Loucy (cell line): ENCODE results near the gene FLYWCH2.

ENCODE experiments used
- H2AFZ ChIP-seq: fragments of 200-600 bp; sonication (generic); 2 replicates; pipeline ENCODE4 v1.6.0; 2016; ENCODE audit warnings: antibody characterized with exemption, mild to moderate bottlenecking, low read length, moderate library complexity
- H3F3A ChIP-seq: fragments of 200-600 bp; 2 replicates; pipeline ENCODE4 v1.6.0; 2016; ENCODE audit warnings: antibody characterized with exemption, low read depth, mild to moderate bottlenecking
- H3K27me3 ChIP-seq: fragments of 200-600 bp; sonication (generic); 2 replicates; pipeline ENCODE4 v1.6.1; 2014; ENCODE audit warnings: low read length, mild to moderate bottlenecking; ENCODE audit not compliant: insufficient read depth, poor library complexity, severe bottlenecking
- H3K36me3 ChIP-seq: fragments of 200-600 bp; sonication (generic); 2 replicates; pipeline ENCODE4 v1.6.1; 2016; ENCODE audit warnings: low read length; ENCODE audit not compliant: insufficient read depth
- H3K4me1 ChIP-seq: fragments of 200-600 bp; sonication (generic); 2 replicates; pipeline ENCODE4 v1.5.1; 2014; ENCODE audit warnings: low read length, mild to moderate bottlenecking; ENCODE audit not compliant: insufficient read depth, poor library complexity, severe bottlenecking
- H3K4me2 ChIP-seq: fragments of 200-600 bp; sonication (generic); 2 replicates; pipeline ENCODE4 v1.6.0; 2014; ENCODE audit warnings: antibody characterized with exemption, low read length, low read depth, mild to moderate bottlenecking; ENCODE audit not compliant: poor library complexity, severe bottlenecking
- H3K4me3 ChIP-seq: fragments of 200-600 bp; sonication (generic); 2 replicates; pipeline ENCODE4 v1.5.1; 2014; ENCODE audit warnings: low read length, mild to moderate bottlenecking, mixed read lengths; ENCODE audit not compliant: poor library complexity, severe bottlenecking
- H3K79me2 ChIP-seq: fragments of 200-600 bp; sonication (generic); 2 replicates; pipeline ENCODE4 v1.6.1; 2014; ENCODE audit warnings: low read length; ENCODE audit not compliant: insufficient read depth
- H3K9ac ChIP-seq: fragments of 200-600 bp; sonication (generic); 2 replicates; pipeline ENCODE4 v1.6.0; 2014; ENCODE audit warnings: mild to moderate bottlenecking, low read depth, low read length, moderate library complexity; ENCODE audit not compliant: poor library complexity, severe bottlenecking
- H3K9me2 ChIP-seq: fragments of 200-600 bp; sonication (generic); replicated peaks from 2 replicates; pipeline ENCODE4 v1.6.1; 2016; ENCODE audit warnings: low read depth, low read length, mixed read lengths
- H3K9me3 ChIP-seq: fragments of 200-600 bp; sonication (generic); 2 replicates; pipeline ENCODE4 v1.6.1; 2014; ENCODE audit warnings: mild to moderate bottlenecking, antibody characterized with exemption, low read length, low read depth; ENCODE audit not compliant: insufficient read depth
- H4K20me1 ChIP-seq: fragments of 200-600 bp; sonication (generic); 2 replicates; pipeline ENCODE4 v1.6.0; 2014; ENCODE audit warnings: antibody characterized with exemption, low read length, mild to moderate bottlenecking; ENCODE audit not compliant: insufficient read depth, poor library complexity, severe bottlenecking
- EZH2phosphoT487 ChIP-seq: fragments of 200-600 bp; IDR thresholded peaks from 2 replicates; pipeline ENCODE4 v1.6.1; 2018; ENCODE audit warnings: antibody characterized with exemption, mild to moderate bottlenecking, moderate library complexity, borderline replicate concordance
- TF ChIP-seq, protein P1 (sequence below): fragments of 200-600 bp; sonication (generic); conservative IDR thresholded peaks from 2 replicates; pipeline ENCODE4 v1.5.1; 2014; ENCODE audit warnings: mild to moderate bottlenecking, antibody characterized with exemption, low read length

FLYWCH2 gene

DNA sequence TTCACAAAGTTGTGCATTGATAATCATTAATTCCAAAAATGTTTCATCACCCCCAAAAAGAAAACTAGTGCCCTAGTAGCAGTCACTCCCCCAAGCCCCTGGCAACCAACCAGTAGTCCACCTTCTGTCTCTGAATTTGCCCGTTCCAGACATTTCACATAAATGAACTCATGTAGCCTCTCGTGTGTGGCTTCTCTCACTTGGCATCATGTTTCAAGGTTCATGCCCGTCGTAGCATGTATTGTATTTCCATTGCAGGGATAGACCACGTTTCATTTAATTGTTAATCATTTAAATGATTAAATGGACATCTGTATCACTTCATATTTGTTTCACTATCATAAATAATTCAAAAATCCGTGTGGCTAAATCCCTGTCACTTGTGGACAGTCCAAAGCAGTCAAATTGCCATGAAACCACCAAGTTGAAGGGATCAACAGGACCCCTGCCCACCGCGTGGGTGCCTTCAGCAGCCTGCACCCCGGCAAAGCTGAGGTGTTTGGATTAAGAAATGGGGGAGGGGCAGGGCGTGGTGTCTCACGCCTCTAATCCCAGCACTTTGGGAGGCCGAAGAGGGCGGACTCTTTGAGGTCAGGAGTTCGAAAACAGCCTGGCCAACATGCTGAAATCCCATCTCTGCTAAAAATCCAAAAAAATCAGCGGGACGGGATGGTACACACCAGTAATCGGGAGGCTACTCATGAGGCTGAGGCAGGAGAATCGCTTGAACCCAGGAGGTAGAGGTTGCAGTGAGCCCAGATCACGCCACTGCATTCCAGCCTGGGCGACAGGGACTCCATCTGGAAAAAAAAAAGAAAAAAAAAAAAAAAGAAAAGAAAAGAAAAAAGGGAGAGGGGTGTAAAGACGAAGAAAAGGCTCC lies 8.7 kb upstream of the FLYWCH2 start:
- H3K4me1 ChIP-seq, result no peaks in the 10 kb centered on the region
- no peak overlapping the region for H3K4me3 ChIP-seq
- no peak overlapping the region for H2AFZ ChIP-seq
- H3K4me2 ChIP-seq, result no peak overlapping the region
- no peaks in the 10 kb centered on the region for H4K20me1 ChIP-seq
- no peaks in the 10 kb centered on the region for H3K36me3 ChIP-seq
- H3K9ac ChIP-seq, result no peak overlapping the region
- H3K27me3 ChIP-seq, result no peaks in the 10 kb centered on the region
- no peaks in the 10 kb centered on the region for H3F3A ChIP-seq
- no peaks in the 10 kb centered on the region for H3K9me2 ChIP-seq
- no peaks in the 10 kb centered on the region for H3K9me3 ChIP-seq
- no peak for TF ChIP-seq EZH2phosphoT487
- TF ChIP-seq, protein P1, sequence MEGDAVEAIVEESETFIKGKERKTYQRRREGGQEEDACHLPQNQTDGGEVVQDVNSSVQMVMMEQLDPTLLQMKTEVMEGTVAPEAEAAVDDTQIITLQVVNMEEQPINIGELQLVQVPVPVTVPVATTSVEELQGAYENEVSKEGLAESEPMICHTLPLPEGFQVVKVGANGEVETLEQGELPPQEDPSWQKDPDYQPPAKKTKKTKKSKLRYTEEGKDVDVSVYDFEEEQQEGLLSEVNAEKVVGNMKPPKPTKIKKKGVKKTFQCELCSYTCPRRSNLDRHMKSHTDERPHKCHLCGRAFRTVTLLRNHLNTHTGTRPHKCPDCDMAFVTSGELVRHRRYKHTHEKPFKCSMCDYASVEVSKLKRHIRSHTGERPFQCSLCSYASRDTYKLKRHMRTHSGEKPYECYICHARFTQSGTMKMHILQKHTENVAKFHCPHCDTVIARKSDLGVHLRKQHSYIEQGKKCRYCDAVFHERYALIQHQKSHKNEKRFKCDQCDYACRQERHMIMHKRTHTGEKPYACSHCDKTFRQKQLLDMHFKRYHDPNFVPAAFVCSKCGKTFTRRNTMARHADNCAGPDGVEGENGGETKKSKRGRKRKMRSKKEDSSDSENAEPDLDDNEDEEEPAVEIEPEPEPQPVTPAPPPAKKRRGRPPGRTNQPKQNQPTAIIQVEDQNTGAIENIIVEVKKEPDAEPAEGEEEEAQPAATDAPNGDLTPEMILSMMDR, result no peak
- no peaks in the 10 kb centered on the region for H3K79me2 ChIP-seq

DNA sequence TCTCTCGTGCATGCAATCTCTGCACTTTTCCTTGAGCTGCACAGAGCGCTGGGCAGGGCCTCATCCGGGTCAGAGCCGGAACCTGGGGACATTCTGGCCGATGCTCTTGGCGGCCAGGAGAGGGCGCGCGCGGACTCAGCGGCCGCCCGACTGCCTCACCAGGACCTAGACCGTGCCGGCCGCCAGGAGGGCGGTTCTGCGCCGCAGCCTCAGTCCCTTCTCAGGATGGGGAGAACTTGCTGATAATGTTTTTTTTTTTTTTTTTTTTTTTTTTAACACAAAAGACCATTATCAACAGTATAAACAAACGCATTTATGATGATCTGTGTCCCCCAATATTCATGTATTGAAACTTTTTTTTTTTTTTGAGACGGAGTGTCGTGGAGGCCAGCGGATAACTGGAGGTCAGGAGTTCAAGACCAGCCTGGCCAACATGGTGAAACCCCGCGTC lies 8.1 kb upstream of the FLYWCH2 start:
- H4K20me1 ChIP-seq, result no peaks in the 10 kb centered on the region
- H3F3A ChIP-seq, result no peaks in the 10 kb centered on the region
- H3K4me2 ChIP-seq, result no peak overlapping the region
- no peaks in the 10 kb centered on the region for H3K36me3 ChIP-seq
- no peaks in the 10 kb centered on the region for H3K9me2 ChIP-seq
- TF ChIP-seq, protein P1, result peak; percentile 65
- no peak for TF ChIP-seq EZH2phosphoT487
- no peaks in the 10 kb centered on the region for H3K79me2 ChIP-seq
- H3K4me3 ChIP-seq, result no peak overlapping the region
- H3K9ac ChIP-seq, result no peak overlapping the region
- H3K27me3 ChIP-seq, result no peaks in the 10 kb centered on the region
- no peak overlapping the region for H2AFZ ChIP-seq
- no peaks in the 10 kb centered on the region for H3K4me1 ChIP-seq
- H3K9me3 ChIP-seq, result no peaks in the 10 kb centered on the region

DNA sequence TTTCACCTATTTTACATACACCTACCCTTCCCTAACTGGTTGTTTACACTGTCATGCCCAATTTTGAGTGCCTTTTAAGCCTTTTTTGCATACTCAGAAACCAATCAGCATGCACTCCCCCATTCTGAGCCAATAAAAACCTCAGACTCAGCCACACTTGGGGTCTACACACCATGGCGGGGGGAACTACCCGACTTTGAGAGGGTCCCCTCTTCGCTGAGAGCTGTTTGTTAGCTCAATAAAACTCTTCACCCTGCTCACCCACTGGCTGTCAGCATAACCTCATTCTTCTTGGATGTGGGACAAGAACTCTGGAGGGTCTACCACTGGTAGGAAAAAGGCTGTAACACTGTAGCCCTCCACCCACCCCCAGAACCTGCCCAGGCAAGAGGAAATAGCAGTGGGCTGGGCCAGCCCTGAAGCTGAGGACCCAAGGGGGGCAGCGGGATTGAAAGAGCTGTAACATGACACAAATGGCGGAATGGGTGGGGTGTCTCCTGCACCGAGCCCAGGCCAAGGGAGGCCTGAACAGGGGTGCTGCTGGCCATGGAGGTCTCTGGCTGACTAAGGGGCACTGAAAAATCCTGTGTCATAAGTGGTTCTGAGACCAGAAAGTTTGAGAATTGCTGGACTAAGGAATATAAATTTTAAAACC lies 3.0 kb upstream of the FLYWCH2 start:
- no peak for TF ChIP-seq EZH2phosphoT487
- TF ChIP-seq, protein P1, result no peak

More for the DNA sequence above, 3.0 kb upstream of the FLYWCH2 start:
- Histone ChIP-seq H3K36me3 (no peaks in the 10 kb centered on the region), H3F3A (no peaks in the 10 kb centered on the region), H3K4me1 (peaks cover 3% of the 10 kb centered on the region), H3K27me3 (no peaks in the 10 kb centered on the region), H3K79me2 (peaks cover 4% of the 10 kb centered on the region; the same call in 1 of the 2 replicates), H3K4me3 (no peak overlapping the region), H4K20me1 (no peaks in the 10 kb centered on the region), H3K4me2 (no peak overlapping the region), H3K9me3 (no peaks in the 10 kb centered on the region), H3K9ac (no peak overlapping the region), H3K9me2 (no peaks in the 10 kb centered on the region), H2AFZ (no peak overlapping the region)
